ENCODE results near the gene PLCH2.
"Not testable (repeated sequence)": the region's sequence is repeated elsewhere in the genome, so short reads cannot be mapped to it uniquely, and the experiment has no call there.

The PLCH2 gene

GRCh38 chr1:2441746-2442145, 34.3 kb upstream of the PLCH2 start:
- DNase-seq (ENCODE audit: low spot score), result no peak

DNA sequence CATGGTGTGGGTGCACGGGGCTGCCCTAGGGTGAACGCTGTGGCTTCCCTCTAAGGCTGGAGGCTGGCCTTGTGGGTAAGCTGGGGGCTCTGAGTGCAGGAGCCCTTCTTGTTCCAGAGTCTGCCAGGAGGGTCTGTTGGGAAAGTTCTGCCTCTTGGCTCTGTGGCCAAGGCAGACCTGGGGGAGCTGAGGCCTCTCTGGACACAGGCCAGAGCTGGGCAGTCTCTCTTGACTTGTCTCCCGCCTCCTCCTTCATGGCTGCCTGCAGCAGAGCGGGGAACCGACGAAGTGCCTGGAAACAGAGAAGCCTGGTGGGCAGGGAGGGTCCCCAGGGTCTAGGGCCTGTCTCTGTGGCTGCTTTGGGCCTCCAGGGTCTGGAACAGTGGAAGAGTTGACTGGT, 33.4 kb upstream of the PLCH2 start:
- no peak for DNase-seq (ENCODE audit: low spot score)

DNA sequence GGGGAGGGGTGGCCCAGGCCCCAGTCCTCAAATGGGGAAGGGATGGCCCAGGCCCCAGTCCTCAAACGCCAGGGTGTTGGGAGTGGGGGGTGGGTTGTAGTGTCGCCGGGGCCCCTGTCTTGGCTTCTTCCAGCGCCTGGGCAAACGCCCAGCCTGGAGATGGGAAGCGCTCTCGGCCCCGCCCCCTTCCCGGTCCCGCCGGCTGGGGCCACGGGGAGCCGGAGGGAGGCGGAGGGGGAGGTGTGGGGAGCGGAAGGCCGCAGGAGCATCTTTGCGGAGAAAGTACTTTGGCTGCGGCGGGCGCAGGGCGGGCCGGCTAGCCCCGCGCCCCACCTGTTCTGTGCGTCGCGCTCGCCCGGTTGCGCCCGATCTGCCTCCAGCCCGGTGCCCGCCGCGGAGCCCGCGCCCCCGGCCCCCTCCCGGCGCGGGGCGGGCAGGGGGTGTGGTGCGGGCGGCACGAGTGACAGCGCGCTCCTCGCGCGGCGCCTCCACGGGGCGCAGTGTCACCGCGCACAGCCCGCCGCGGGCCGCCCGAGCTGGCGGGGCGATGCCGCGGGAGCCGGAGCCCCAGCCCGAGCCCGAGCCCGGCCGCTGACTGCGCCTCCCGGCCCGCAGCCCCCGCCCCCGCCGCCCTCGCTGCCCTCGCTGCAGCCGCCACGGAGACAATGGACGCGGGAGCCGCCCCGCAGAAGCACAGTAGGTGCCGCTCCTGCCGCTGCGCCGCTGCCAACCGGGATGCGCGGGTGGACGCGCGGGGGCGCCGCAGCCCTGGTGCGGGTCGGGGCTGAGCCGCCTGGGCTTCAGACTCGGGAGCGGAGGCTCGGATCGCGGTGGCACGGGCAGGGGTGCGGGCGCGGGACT, 32.6 kb upstream of the PLCH2 start:
- no peak for DNase-seq (ENCODE audit: low spot score)

- no peak for DNase-seq (ENCODE audit: low spot score)
Observed at GRCh38 chr1:2444138-2444591, 31.9 kb upstream of the PLCH2 start.

DNA sequence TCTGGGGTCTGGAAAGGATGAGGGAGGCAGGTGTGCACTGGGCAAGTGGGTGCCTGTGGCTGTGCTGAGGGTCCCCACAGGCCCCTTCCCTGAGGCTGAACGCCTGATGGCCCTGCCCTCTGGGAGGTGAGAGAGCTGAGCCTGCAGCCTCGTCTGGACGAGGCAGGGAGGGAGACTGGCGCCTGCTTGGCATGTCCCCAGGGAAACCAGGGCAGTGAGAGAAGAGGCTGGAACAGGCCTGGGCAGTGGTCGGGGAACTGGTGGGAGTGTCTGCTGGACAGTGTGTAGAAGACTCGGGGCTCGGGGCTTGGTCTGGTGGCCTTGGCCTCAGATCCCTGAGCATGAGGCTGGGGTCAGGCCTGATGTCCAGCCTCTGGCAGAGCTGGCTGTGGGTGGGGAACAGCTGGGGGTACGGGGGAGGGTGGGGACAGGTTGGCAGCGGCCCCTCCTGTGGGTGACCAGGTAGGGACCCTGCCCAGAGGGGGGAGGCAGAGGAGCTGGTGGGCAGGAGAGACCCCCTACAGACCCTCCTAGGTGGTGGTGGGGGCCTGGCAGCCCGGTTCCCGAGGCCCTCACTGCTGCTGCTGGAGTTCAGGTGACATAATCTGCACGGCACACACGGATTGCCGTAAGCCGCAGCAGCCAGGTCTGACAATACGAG, 30.8 kb upstream of the PLCH2 start:
- no peak for DNase-seq (ENCODE audit: low spot score)

DNA sequence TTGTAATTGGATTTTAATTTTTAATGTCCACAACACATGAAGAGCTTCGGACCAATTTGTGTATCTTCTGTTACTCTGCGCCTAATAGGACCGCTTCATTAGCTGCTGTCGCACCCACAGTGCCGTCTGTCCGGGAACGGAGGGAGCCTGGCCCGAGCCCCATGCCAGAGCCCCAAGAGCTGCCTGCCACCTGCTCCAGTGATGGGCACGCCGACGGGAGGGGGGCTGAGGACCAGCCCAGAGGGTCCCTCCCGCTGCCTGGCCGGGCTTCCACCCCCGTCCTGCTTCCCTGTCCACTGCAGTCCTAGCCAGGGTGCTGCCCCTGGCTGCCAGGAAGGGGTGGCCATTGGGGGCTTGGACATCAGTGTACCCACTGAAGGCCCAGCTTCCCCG, 30.3 kb upstream of the PLCH2 start:
- DNase-seq (ENCODE audit: low spot score), result no peak

DNA sequence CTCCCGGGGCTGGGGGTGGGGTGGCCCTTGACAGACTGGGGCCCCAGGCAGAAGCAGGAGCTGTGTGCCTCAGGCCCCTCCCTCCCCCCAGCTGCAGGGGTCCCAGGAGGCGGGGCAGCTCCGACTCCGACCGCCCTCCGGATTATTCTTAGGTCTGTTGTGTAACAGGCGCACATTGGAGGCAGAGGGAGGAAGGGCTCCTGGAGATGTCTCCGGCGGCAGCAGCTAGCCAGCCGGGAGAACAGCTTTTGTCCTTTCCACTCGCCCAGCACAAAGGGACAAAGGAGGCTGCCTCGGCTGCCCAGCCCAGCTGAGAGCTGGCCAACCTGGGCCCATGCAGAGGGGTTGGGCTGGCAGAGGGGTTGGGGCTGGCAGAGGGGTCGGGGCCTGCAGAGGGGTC, 29.7 kb upstream of the PLCH2 start:
- DNase-seq (ENCODE audit: low spot score), result no peak

DNA sequence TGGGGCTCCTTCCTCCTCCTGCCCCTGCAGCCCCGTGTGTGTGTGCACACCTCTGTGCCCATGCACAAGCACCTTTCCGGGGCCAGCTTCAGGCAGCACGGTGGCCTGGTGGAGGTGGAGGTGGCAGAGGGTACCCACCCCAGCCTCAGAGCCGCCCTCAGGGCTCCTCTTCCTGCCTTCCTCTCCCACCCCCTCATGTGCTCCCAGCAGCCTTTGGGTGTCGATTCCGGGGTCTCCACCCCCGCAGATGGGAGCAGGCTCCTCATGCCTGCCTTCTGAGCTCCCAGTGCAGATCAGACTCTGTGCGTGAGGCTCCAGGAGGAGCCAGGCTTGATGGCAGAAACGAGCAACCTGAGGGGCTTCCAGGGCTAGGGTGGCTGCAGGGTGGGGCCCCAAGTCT, 29.2 kb upstream of the PLCH2 start:
- no peak for DNase-seq (ENCODE audit: low spot score)

- no peak for DNase-seq (ENCODE audit: low spot score)
Observed at GRCh38 chr1:2447276-2448097, 28.6 kb upstream of the PLCH2 start.

- no peak for DNase-seq (ENCODE audit: low spot score)
Observed at GRCh38 chr1:2448098-2448445, 28.0 kb upstream of the PLCH2 start.

- no peak for DNase-seq (ENCODE audit: low spot score)
Observed at GRCh38 chr1:2449636-2450454, 26.2 kb upstream of the PLCH2 start.

DNA sequence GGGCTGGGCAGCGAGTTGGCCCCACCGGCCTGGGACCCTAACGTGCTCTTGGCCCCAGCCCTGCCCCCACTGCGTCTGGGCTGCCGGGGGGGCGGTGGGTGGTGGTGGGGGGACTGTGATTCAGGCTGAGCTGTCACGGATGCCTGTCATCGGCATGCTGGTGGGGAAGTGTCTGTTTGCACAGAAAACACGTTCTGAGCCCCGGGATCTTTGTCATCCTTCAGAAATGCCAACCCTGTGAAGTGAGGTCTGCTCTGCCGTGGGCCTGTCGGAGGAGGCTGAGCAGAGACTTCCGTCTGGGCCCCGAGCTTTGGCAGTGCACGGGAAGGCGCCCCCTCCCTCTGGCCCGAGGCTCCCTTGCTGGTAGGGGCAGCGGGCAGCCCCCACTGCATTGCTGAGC, 24.3 kb upstream of the PLCH2 start:
- no peak for DNase-seq (ENCODE audit: low spot score)

DNA sequence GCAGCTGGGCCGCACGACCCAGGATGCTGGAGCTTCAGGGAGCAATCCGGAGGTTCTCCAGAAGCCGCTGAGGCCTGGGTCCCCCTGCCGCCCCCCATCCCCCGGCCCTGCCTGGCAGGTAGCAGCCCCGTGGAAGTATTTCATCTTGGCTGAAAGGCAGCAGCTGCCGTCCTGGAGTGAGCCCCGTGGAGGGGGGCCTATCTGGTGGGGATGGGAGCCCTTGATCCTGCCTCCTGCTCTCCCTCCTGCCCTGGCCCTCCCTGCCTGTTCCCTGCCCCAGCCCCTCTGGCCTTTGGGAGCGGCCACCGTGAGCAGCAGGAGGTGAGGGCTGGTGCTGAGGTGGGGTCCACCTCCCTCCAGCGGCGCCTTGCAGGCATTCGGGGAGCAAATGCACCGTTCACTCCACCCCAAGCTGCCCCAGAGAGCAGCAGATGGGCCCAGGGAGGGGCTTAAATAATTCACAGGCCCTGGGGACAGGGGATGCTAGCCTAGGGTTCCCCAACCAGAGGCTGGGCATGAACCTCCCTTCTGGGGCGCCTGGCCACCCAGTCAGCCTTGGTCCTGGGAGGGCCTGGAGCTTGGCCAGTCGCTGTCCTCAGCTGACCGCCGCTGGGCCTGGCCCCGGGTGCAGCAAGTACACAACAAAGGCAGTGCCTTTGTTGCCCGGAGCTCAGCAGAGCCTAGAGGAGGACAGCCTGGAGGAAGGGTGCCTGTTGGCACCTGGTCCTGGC, 23.7 kb upstream of the PLCH2 start:
- DNase-seq (ENCODE audit: low spot score), result no peak

DNA sequence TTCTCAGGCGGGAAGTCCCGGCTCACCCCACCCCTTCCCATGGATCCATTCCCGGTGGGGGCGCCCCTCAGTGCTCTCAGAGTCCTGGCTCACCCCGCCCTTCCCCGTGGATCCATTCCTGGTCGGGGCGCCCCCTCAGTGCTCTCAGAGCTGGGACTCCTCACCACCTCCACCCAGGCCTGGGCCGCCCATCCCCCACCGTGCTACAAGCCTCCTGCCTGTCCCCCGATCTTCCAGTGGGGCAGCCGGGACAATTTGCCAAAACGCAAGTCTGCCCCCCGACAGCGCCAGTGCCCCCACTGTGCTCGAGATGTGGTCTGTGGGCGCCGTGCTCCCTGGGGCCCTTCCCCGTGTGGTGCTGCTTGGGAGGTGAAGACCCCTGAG, 23.2 kb upstream of the PLCH2 start:
- DNase-seq (ENCODE audit: low spot score), result no peak

DNA sequence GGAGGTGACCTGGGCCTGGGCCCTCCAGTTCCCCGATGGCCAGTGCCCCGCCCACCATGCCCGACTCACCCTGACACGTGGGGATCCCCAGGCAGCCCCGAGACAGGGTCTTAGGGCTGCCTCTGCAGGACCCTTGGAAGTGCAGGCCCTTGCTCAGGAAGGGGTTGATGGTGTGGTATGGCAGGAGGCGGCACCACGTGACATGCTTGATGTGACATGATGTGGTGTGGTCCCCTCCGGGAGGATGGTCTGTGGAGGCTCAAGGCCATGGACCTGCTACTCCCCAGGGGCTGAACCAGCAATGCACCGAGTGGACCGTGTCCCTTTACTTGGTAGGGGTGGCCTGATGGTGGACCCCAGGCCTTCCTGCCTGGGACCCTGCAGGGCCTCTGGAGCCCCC, 21.9 kb upstream of the PLCH2 start:
- DNase-seq (ENCODE audit: low spot score), result no peak

DNA sequence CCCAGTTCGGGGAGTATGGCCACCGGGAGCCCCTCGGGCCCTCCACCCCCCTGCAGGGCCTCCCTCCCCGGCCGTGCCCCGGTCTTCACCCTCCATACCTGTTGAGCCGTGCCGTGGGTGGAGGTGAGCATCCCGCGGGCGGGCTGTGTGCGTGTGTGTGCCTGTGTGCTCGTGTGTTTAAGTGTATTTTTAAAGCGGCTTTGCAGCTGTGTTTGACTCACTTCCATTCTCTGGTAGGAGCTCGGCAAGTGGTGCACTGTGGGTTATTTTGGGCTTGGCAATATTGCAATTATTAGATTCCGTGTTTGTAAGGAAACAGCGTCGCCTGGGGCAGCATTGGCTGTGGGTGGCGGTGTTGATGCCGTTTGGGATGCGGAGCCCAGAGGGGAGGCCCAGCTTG, 20.3 kb upstream of the PLCH2 start:
- no peak for DNase-seq (ENCODE audit: low spot score)

DNA sequence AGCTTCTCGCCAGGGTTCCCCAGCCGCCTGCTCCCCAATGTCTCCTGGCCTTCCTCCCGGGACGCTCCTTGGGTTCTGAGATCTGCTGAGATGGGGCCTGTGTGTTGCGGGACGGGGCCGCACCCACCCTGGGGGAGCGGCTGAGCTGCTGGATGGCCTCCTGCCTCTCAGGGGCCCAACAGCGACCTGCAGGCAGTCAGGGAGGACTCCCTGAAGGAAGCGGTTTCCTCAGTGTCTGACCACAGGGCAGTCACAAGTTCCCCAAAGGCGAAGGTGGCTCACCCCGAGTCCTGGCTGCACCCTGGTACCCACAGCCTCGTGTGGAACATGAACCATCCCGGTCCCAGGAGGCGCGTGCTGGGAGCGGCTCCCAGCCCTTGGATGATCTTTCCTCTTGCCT, 18.6 kb upstream of the PLCH2 start:
- DNase-seq (ENCODE audit: low spot score), result no peak

- DNase-seq (ENCODE audit: low spot score), result no peak
Observed at GRCh38 chr1:2458687-2459086, 17.4 kb upstream of the PLCH2 start.

- not testable (repeated sequence) for DNase-seq (ENCODE audit: low spot score)
Observed at GRCh38 chr1:2459102-2459753, 16.9 kb upstream of the PLCH2 start.

- no peak for DNase-seq (ENCODE audit: low spot score)
Observed at GRCh38 chr1:2459757-2460156, 16.3 kb upstream of the PLCH2 start.

DNA sequence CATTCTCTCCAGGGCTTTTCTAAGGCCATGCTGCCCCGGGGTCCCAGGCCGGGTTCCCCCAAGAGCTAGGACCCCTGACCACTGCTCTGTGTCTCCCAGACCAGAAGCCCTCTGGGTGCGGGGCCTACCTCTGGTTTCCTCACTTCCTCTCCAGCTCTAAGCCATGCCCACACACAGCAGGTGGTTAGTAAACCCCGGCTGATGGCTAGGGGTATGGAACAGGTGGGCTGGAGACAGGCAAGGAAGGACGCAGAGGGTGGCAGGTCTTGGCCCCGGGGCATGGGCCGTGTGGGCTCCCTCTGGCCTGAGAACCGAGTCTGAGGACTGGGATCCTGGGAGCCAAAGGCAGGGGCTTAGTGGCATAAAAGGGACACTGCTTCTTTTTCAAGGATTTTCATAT, 15.9 kb upstream of the PLCH2 start:
- no peak for DNase-seq (ENCODE audit: low spot score)
